GM21390 (cell line): ENCODE results near the gene HK1.
"Not testable (repeated sequence)": the region's sequence is repeated elsewhere in the genome, so short reads cannot be mapped to it uniquely, and the experiment has no call there.

Experiments used
- ATAC-seq: cut with Tn5 transposase; IDR thresholded peaks from one replicate; pipeline ENCODE4 v1.9.1; 2021; ENCODE audit not compliant: unreplicated experiment

The HK1 gene

GRCh38 chr10:69308304-69308703 is 30.0 kb downstream of the HK1 start:
- ATAC-seq = not testable (repeated sequence)

- no peak for ATAC-seq
Measured at GRCh38 chr10:69311309-69311708, 33.0 kb downstream of the HK1 start.

GRCh38 chr10:69312528-69312927 is 34.2 kb downstream of the HK1 start:
- no peak for ATAC-seq

GRCh38 chr10:69315100-69315542 is 36.8 kb downstream of the HK1 start:
- ATAC-seq = no peak

- no peak for ATAC-seq
Measured at GRCh38 chr10:69315610-69316312, 37.5 kb downstream of the HK1 start.

GRCh38 chr10:69316313-69317059 is 38.2 kb downstream of the HK1 start:
- ATAC-seq = no peak

GRCh38 chr10:69317175-69317604 is 38.9 kb downstream of the HK1 start:
- peak; percentile 41 for ATAC-seq

GRCh38 chr10:69317626-69318105 is 39.4 kb downstream of the HK1 start:
- peak; percentile 21 for ATAC-seq

- peak; percentile 82 for ATAC-seq
Measured at GRCh38 chr10:69318106-69318866, 40.0 kb downstream of the HK1 start.

- ATAC-seq = peak; percentile 19
Measured at GRCh38 chr10:69318867-69319727, 40.8 kb downstream of the HK1 start.

- ATAC-seq = no peak
Measured at GRCh38 chr10:69319841-69320316, 41.6 kb downstream of the HK1 start.

- no peak for ATAC-seq
Measured at GRCh38 chr10:69320521-69320920, 42.2 kb downstream of the HK1 start.

- ATAC-seq = no peak
Measured at GRCh38 chr10:69321039-69321715, 42.9 kb downstream of the HK1 start.

GRCh38 chr10:69321865-69322264 is 43.6 kb downstream of the HK1 start:
- ATAC-seq = no peak

- ATAC-seq = not testable (repeated sequence)
Measured at GRCh38 chr10:69322346-69322745, 44.0 kb downstream of the HK1 start.

GRCh38 chr10:69323622-69324021 is 45.3 kb downstream of the HK1 start:
- no peak for ATAC-seq

- no peak for ATAC-seq
Measured at GRCh38 chr10:69324583-69324982, 46.3 kb downstream of the HK1 start.

- ATAC-seq = not testable (repeated sequence)
Measured at GRCh38 chr10:69325637-69326523, 47.6 kb downstream of the HK1 start.

GRCh38 chr10:69326692-69327091 is 48.4 kb downstream of the HK1 start:
- ATAC-seq = no peak
